Left lung (tissue), 10 donors: Measurements from ENCODE around the gene C8A. TPM values are rescaled to one million over a fixed set of nuclear protein-coding genes. Genes with fewer than 3 reads are reported as not detected.

ENCODE experiments used
- ATAC-seq: fragments of 200-7000 bp; cut with Tn5 transposase; one replicate; pipeline ENCODE4 v1.9.1; 2020; ENCODE audit warnings: moderate library complexity
- DNase-seq, 4 donors: peaks; one replicate each; pipeline ENCODE4 v3.0.0-alpha.2; 2013 to 2020
- H3K27ac ChIP-seq, 2 donors: fragments of 200-600 bp; sonication (generic) in 1 of 2; one replicate each; pipeline versions ENCODE4 v1.5.0 to v1.8.0; 2020 to 2021
- H3K27me3 ChIP-seq, 2 donors: fragments of 200-600 bp; sonication (generic) in 1 of 2; one replicate each; pipeline versions ENCODE4 v1.5.0 to v1.8.0; 2020 to 2021
- H3K36me3 ChIP-seq, 2 donors: fragments of 200-600 bp; sonication (generic) in 1 of 2; one replicate each; pipeline versions ENCODE4 v1.5.0 to v1.8.0; 2020 to 2021
- H3K4me1 ChIP-seq, 2 donors: fragments of 200-600 bp; one replicate each; pipeline ENCODE4 v1.8.0; 2021
- H3K4me3 ChIP-seq, 2 donors: fragments of 200-600 bp; sonication (generic) in 1 of 2; one replicate each; pipeline versions ENCODE4 v1.5.0 to v1.8.0; 2020 to 2021; ENCODE audit warnings: mild to moderate bottlenecking in 1 of 2
- H3K9me3 ChIP-seq, 2 donors: fragments of 200-600 bp; sonication (generic) in 1 of 2; one replicate each; pipeline versions ENCODE4 v1.5.0 to v1.8.0; 2020 to 2021
- CTCF ChIP-seq, 2 donors: fragments of 200-600 bp; sonication (generic) in 1 of 2; IDR thresholded peaks; one replicate each; pipeline versions ENCODE4 v1.5.0 to v1.8.0; 2021; ENCODE audit warnings: antibody characterized with exemption in 2 of 2
- intact Hi-C, 2 donors: fragments of 100-400 bp; cut with DNase I; formaldehyde crosslinking; loops; one replicate each; pipeline versions ENCODE4 v1.11.2 to v1.14.2; 2022
- polyA plus RNA-seq, 6 donors: library from polyadenylated mRNA; unstranded; fragments of 120-200 nt; gene quantifications; one replicate each; pipeline ENCODE4 v1.2.1, GENCODE V29; 2013; ENCODE audit not compliant: insufficient read length in 6 of 6
- total RNA-seq, 2 donors: library from RNA; stranded (reverse); fragmentation: NEBNext Ultra II Directional; extraction: Animal tissue kit (Norgen Biotek cat#: 25700); gene quantifications; one replicate each; pipeline ENCODE4 v1.2.1, GENCODE V29; 2021
- donor health status: DM: no; HTN: yes; CAD: no.
- donor health status: DM: no; HTN: no; CAD: no.

Gene C8A
- total and polyA plus RNA-seq, 8 donors: 0.09 TPM; not detected in 7

GRCh38 chr1:56953386-56953785 lies 98.8 kb downstream of the C8A start:
- Histone ChIP-seq H3K27ac (no peak overlapping the region), H3K27me3 (no peaks in the 10 kb centered on the region), H3K4me3 (no peak overlapping the region), H3K36me3 (no peaks in the 10 kb centered on the region), H3K9me3 (no peaks in the 10 kb centered on the region), H3K4me1 (no peaks in the 10 kb centered on the region)
- TF ChIP-seq CTCF (IDR thresholded peaks at IDR 0.05): no peak
- ATAC-seq (no peak), DNase-seq (no peak)
- intact Hi-C loops: no loop called here

- H3K36me3 ChIP-seq: no peaks in the 10 kb centered on the region
- H3K27ac ChIP-seq: no peak overlapping the region
- H3K4me1 ChIP-seq: no peaks in the 10 kb centered on the region
- intact Hi-C loops: no loop called here
- no peaks in the 10 kb centered on the region for H3K9me3 ChIP-seq
- no peak for TF ChIP-seq CTCF (IDR thresholded peaks at IDR 0.05)
- no peak overlapping the region for H3K4me3 ChIP-seq
- DNase-seq (no peak), ATAC-seq (no peak)
- H3K27me3 ChIP-seq: no peaks in the 10 kb centered on the region
Observed at GRCh38 chr1:56954664-56955063, 100.1 kb downstream of the C8A start.

GRCh38 chr1:56957931-56958330 lies 103.3 kb downstream of the C8A start:
- Histone ChIP-seq H3K27ac (no peak overlapping the region), H3K27me3 (no peaks in the 10 kb centered on the region), H3K9me3 (no peaks in the 10 kb centered on the region), H3K4me1 (no peaks in the 10 kb centered on the region), H3K36me3 (no peaks in the 10 kb centered on the region), H3K4me3 (no peak overlapping the region)
- ATAC-seq (no peak), DNase-seq (no peak)
- intact Hi-C loops: no loop called here
- TF ChIP-seq CTCF (IDR thresholded peaks at IDR 0.05): no peak

- no peaks in the 10 kb centered on the region for H3K4me1 ChIP-seq
- H3K27me3 ChIP-seq: no peaks in the 10 kb centered on the region
- no peaks in the 10 kb centered on the region for H3K9me3 ChIP-seq
- no peak overlapping the region for H3K4me3 ChIP-seq
- DNase-seq: no peak
- H3K27ac ChIP-seq: no peak overlapping the region
- peak; percentile 24 for ATAC-seq
- intact Hi-C loops: no loop called here
- no peaks in the 10 kb centered on the region for H3K36me3 ChIP-seq
- TF ChIP-seq CTCF (IDR thresholded peaks at IDR 0.05): no peak
Observed at GRCh38 chr1:56958526-56958925, 103.9 kb downstream of the C8A start.

- no peak for ATAC-seq
- intact Hi-C loops: no loop called here
- no peaks in the 10 kb centered on the region for H3K4me1 ChIP-seq
- TF ChIP-seq CTCF (IDR thresholded peaks at IDR 0.05): no peak
- H3K9me3 ChIP-seq: no peaks in the 10 kb centered on the region
- peak in 1 of 4 donors; percentile 5 for DNase-seq
- H3K27me3 ChIP-seq: no peaks in the 10 kb centered on the region
- no peak overlapping the region for H3K4me3 ChIP-seq
- no peaks in the 10 kb centered on the region for H3K36me3 ChIP-seq
- H3K27ac ChIP-seq: no peak overlapping the region
Observed at GRCh38 chr1:56961426-56961825, 106.8 kb downstream of the C8A start.
